DND-41 (cell line): ENCODE results near the gene XPR1.

Experiments
- ATAC-seq: fragments of 200-7000 bp; cut with Tn5 transposase; 3 replicates; pipeline ENCODE4 v1.9.1; 2021; ENCODE audit warnings: low read depth; ENCODE audit not compliant: insufficient read depth
- DNase-seq: peaks from one replicate; pipeline ENCODE4 v3.0.0-alpha.2; 2020
- H2AFZ ChIP-seq: 2 replicates; pipeline ENCODE4 v1.6.0; 2012; ENCODE audit warnings: low read depth, low read length
- H3K27ac ChIP-seq: 2 replicates; pipeline ENCODE4 v1.5.1; 2012; ENCODE audit warnings: low read length, inconsistent platforms
- H3K27me3 ChIP-seq: fragments of 200-600 bp; sonication (generic); 2 replicates; pipeline ENCODE4 v1.6.0; 2012; ENCODE audit warnings: low read length, mild to moderate bottlenecking, inconsistent platforms; ENCODE audit not compliant: insufficient read depth, poor library complexity
- H3K36me3 ChIP-seq: 2 replicates; pipeline ENCODE4 v1.5.1; 2012; ENCODE audit warnings: low read length, inconsistent platforms; ENCODE audit not compliant: insufficient read depth
- H3K4me1 ChIP-seq: 2 replicates; pipeline ENCODE4 v1.5.1; 2012; ENCODE audit warnings: mild to moderate bottlenecking, low read length; ENCODE audit not compliant: insufficient read depth
- H3K4me2 ChIP-seq: 2 replicates; pipeline ENCODE4 v1.6.0; 2012; ENCODE audit warnings: mild to moderate bottlenecking, moderate library complexity, low read length, inconsistent platforms; ENCODE audit not compliant: insufficient read depth
- H3K4me3 ChIP-seq, 2 experiments: fragments of 200-600 bp in 1 of 2; shearing (Covaris generic) in 1 of 2; 2 replicates each; pipeline ENCODE4 v1.5.1; 2012 to 2016; ENCODE audit warnings: inconsistent platforms in 2 of 2, low read length in 2 of 2, mild to moderate bottlenecking in 2 of 2, low read depth in 1 of 2, moderate library complexity in 1 of 2
- H3K79me2 ChIP-seq: 2 replicates; pipeline ENCODE4 v1.6.0; 2012; ENCODE audit warnings: low read length, inconsistent platforms; ENCODE audit not compliant: insufficient read depth
- H3K9ac ChIP-seq: 2 replicates; pipeline ENCODE4 v1.6.0; 2012; ENCODE audit warnings: low read depth, mild to moderate bottlenecking, inconsistent platforms, low read length, moderate library complexity
- H3K9me3 ChIP-seq: 2 replicates; pipeline ENCODE4 v1.5.1; 2012; ENCODE audit warnings: low read length, moderate library complexity, mild to moderate bottlenecking, inconsistent platforms; ENCODE audit not compliant: insufficient read depth, severe bottlenecking
- H4K20me1 ChIP-seq: 2 replicates; pipeline ENCODE4 v1.6.0; 2012; ENCODE audit warnings: low read length; ENCODE audit not compliant: insufficient read depth
- EZH2 ChIP-seq: IDR thresholded peaks from 3 replicates; pipeline ENCODE4 v1.6.1; 2012; ENCODE audit warnings: borderline replicate concordance, low read depth, mild to moderate bottlenecking, moderate library complexity, low read length, inconsistent platforms; ENCODE audit not compliant: severe bottlenecking
- TF ChIP-seq, protein P1 (sequence below): IDR thresholded peaks from 2 replicates; pipeline ENCODE4 v1.5.1; 2012; ENCODE audit warnings: borderline replicate concordance, low read length, moderate library complexity, mild to moderate bottlenecking; ENCODE audit not compliant: poor library complexity, severe bottlenecking; ENCODE audit errors: extremely low read depth

The XPR1 gene

DNA sequence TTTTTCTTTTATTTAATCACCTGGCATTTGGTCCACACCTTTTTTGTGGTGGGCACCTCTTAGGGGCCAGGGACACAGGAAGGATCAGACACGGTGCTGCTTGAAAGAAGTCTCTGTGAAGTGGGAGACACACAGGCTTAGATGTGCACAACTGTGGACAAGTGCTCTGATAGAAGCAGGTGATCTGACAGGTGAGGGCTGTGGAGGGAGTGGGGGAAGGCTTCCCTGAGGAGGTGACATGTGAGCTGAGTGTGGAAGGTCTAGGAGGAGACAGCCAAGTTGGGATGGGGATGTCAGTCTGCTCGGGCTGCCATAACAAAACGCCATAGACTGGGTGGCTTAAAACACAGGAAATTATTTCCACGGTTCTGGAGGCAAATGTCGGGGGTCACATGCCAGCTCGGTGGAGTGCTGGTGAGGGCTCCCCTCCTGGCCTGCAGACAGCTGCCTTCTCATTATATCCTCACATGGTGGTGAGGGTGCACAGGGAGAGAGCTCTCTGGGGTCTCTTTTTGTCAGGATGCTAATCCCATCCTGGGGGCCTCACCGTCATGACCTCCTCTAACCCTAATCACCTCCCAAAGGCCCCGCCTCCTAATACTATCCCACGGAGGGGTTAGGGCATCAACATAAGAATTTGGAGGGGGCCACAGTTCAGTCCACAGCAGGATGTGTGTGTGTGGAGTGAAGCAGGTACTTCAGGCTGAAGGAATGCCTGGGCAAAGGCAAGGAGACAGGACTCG, 275.7 kb downstream of the XPR1 start:
- Histone ChIP-seq H3K36me3 (no peaks in the 10 kb centered on the region), H3K27me3 (peaks cover 9% of the 10 kb centered on the region), H4K20me1 (no peaks in the 10 kb centered on the region), H2AFZ (no peak overlapping the region), H3K79me2 (no peaks in the 10 kb centered on the region), H3K9ac (no peak overlapping the region), H3K4me1 (no peaks in the 10 kb centered on the region), H3K9me3 (no peaks in the 10 kb centered on the region), H3K4me2 (no peak overlapping the region), H3K4me3 (no peak overlapping the region), H3K27ac (0 out of 2 replicates have a peak overlapping the region, but pooled peaks have one; percentile 23)
- ATAC-seq (no peak), DNase-seq (no peak)
- no peak for TF ChIP-seq EZH2
- TF ChIP-seq, protein P1, sequence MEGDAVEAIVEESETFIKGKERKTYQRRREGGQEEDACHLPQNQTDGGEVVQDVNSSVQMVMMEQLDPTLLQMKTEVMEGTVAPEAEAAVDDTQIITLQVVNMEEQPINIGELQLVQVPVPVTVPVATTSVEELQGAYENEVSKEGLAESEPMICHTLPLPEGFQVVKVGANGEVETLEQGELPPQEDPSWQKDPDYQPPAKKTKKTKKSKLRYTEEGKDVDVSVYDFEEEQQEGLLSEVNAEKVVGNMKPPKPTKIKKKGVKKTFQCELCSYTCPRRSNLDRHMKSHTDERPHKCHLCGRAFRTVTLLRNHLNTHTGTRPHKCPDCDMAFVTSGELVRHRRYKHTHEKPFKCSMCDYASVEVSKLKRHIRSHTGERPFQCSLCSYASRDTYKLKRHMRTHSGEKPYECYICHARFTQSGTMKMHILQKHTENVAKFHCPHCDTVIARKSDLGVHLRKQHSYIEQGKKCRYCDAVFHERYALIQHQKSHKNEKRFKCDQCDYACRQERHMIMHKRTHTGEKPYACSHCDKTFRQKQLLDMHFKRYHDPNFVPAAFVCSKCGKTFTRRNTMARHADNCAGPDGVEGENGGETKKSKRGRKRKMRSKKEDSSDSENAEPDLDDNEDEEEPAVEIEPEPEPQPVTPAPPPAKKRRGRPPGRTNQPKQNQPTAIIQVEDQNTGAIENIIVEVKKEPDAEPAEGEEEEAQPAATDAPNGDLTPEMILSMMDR = no peak

DNA sequence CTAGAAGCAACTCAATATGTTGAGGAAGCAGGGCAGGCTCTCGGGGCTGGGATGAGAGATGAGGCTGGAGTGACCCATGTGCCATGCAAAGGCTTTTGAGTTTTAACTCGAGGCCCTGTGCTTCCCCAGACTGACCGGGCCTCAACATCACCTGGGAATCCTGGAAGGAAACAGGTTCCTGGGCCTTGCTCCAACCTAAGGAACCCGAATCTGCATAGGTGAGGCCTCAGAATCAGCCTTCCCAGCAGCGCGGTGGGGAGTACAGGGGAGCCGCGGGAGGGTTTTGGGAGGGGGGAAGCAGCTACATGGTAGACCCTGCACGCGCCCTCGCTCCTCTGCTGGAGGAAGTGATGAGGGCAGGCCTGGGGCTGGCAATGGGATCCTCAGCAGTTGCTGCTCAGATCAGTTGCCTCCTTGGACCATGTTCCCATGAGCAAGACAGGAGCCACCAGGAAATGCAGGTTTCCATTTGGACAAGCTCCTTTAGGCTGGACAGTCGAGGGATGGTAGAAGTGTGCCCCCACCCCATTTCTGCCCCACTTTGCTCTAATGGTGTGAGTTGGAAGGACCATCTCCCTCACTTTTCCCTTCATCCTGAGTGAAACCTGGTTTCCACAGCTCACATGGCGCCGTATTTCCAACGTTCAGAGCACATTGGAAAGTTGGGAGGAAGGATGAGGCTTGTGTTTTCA, 276.4 kb downstream of the XPR1 start:
- Histone ChIP-seq H3K4me1 (no peaks in the 10 kb centered on the region), H3K27ac (0 out of 2 replicates have a peak overlapping the region, but pooled peaks have one; percentile 23), H3K36me3 (no peaks in the 10 kb centered on the region), H3K27me3 (peaks cover 11% of the 10 kb centered on the region), H3K9me3 (no peaks in the 10 kb centered on the region), H2AFZ (no peak overlapping the region), H3K4me2 (no peak overlapping the region), H3K79me2 (no peaks in the 10 kb centered on the region), H3K4me3 (no peak overlapping the region), H3K9ac (no peak overlapping the region), H4K20me1 (no peaks in the 10 kb centered on the region)
- TF ChIP-seq, protein P1 = no peak
- TF ChIP-seq EZH2 = no peak
- DNase-seq (peak; percentile 7), ATAC-seq (peak; percentile 23; the same call in 1 of the 3 replicates)

DNA sequence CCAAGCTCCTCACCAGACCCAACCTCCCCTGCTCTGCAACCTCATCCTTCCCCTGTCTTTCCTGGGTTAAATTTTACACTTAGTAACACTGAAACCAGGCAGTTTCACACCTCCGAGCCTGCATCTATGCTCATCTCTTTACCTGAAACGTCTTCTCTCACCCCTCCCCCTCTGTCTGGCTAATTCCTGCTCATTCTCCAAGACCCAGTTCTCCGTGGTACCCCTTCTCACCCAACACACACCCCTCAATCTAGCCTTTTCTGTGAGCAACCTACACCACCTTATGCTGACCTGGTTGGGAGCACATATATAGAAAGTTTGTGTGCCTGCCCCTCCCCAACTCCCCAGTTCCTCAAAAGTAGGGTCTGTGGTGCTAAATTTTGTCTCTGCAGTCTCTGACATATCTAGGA, 277.2 kb downstream of the XPR1 start:
- Histone ChIP-seq H3K4me3 (no peak overlapping the region), H3K9me3 (no peaks in the 10 kb centered on the region), H3K36me3 (no peaks in the 10 kb centered on the region), H4K20me1 (no peaks in the 10 kb centered on the region), H3K9ac (no peak overlapping the region), H3K4me2 (no peak overlapping the region), H3K79me2 (no peaks in the 10 kb centered on the region), H3K4me1 (no peaks in the 10 kb centered on the region), H3K27ac (no peak overlapping the region), H2AFZ (no peak overlapping the region), H3K27me3 (peaks cover 11% of the 10 kb centered on the region)
- ATAC-seq (no peak), DNase-seq (peak; percentile 1)
- TF ChIP-seq EZH2 = no peak
- TF ChIP-seq, protein P1 = no peak
